Iris pigment epithelial cell (primary cell): ENCODE results near the gene PUM1.
"Not testable (repeated sequence)": the region's sequence is repeated elsewhere in the genome, so short reads cannot be mapped to it uniquely, and the experiment has no call there.

Experiments used
- DNase-seq: peaks from one replicate; pipeline ENCODE4 v3.0.0-alpha.2; 2011; ENCODE audit warnings: low read depth

The PUM1 gene, protein sequence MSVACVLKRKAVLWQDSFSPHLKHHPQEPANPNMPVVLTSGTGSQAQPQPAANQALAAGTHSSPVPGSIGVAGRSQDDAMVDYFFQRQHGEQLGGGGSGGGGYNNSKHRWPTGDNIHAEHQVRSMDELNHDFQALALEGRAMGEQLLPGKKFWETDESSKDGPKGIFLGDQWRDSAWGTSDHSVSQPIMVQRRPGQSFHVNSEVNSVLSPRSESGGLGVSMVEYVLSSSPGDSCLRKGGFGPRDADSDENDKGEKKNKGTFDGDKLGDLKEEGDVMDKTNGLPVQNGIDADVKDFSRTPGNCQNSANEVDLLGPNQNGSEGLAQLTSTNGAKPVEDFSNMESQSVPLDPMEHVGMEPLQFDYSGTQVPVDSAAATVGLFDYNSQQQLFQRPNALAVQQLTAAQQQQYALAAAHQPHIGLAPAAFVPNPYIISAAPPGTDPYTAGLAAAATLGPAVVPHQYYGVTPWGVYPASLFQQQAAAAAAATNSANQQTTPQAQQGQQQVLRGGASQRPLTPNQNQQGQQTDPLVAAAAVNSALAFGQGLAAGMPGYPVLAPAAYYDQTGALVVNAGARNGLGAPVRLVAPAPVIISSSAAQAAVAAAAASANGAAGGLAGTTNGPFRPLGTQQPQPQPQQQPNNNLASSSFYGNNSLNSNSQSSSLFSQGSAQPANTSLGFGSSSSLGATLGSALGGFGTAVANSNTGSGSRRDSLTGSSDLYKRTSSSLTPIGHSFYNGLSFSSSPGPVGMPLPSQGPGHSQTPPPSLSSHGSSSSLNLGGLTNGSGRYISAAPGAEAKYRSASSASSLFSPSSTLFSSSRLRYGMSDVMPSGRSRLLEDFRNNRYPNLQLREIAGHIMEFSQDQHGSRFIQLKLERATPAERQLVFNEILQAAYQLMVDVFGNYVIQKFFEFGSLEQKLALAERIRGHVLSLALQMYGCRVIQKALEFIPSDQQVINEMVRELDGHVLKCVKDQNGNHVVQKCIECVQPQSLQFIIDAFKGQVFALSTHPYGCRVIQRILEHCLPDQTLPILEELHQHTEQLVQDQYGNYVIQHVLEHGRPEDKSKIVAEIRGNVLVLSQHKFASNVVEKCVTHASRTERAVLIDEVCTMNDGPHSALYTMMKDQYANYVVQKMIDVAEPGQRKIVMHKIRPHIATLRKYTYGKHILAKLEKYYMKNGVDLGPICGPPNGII

DNA sequence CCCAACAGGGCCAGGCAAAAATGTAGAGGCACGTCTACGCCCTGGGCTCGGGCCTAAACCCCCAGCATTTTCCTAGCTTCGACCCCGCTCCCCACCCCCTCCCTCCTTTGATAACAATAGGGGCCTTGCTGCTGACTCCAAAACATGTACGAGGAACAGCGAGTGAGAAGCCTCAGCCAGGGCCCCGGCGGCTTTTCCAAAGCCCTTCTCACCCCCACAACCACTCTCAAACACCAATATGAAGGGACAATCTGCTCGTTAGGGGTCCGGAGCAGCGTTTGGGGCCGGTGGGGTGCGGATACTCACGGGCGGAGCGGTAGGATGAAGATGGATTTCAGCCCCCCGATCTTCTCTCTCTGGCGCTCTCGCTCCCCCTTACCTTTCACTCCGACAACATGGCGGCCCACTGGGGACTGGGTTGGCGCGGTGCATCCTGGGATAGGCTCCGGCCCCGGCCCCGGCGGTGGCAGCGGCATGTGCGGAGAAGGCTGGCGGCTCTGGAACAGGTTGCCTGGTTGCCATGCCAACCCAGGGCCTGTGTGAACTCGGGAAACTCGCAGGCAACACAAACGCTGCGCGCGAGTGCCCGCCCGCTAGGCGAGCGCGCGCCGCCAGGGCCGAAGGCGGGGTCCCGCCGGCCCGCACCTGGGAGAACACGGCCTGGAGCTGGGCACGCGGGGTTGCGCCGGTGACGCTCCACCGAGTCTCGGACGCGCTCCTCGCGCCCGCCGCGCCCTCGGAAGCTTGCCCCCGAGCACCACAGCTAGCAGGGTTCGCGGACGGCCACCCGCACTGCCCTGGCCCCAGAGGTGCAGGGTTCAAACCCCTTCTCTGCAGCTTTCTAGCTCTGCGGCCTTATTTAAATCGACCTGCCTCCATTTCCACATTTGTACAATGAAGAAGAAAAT is at the start of gene PUM1:
Gene PUM1, minus strand, starts transcription at position 408 of the 908 bp plus-strand sequence. CDS start 6,151 bp downstream, outside the sequence.
- DNase-seq: peak; percentile 97

DNA sequence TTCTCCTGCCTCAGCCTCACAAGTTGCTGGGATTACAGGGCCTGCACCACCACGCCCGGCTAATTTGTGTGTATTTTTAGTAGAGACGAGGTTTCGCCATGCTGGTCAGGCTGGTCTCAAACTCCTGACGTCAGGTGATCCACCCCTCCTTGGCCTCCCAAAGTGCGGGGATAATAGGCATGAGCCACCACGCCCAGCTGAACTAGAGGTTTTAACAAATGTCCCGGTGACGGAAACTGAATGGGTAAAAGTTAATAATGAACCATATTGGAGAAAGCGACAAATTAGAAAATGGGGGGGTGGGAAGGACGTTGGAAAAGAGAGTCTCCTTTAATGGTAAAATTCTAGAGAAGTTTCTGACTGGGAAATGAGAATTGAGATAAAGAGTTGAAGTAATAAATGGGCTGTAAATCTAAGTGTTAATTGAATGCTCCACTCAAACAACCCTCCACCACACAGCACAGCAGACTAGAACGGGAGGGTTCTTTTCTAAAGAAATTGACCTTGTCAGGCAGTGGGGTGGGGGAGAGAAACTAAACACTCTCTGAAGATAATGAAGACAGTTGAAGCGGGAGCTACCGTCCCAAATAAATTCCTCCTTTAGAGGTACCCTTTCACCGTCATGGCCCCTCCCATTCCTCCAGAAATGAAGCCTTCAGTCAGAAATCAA is 46.9 kb upstream of the PUM1 start:
- no peak for DNase-seq

DNA sequence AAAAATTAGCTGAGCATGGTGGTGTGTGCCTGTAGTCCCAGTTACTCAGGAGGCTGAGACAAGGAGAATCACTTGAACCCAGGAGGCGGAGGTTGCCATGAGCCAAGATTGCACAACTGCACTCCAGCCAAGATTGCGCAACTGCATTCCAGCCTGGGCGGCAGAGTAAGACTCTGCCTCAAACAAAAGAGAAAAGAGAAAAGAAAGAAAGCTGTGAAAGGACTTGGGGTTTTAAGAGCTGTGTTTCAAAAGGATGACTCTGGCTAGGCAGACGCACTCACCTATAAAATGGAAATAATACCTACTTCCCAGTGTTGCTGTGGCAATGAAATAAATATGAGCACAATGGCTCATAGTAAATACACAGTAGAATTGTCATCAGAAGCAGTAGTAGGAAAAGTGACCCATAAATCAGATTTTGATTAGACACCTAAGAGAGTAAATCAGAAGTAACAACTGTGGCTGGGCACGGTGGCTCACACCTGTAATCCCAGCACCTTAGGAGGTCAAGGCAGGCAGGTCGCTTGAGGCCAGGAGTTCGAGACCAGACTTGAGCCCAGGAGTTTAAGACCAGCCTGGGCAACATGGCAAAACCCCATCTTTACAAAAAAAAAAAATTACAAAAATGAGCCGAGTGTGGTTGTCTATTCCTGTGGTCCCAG is 45.9 kb upstream of the PUM1 start:
- DNase-seq: peak; percentile 83

DNA sequence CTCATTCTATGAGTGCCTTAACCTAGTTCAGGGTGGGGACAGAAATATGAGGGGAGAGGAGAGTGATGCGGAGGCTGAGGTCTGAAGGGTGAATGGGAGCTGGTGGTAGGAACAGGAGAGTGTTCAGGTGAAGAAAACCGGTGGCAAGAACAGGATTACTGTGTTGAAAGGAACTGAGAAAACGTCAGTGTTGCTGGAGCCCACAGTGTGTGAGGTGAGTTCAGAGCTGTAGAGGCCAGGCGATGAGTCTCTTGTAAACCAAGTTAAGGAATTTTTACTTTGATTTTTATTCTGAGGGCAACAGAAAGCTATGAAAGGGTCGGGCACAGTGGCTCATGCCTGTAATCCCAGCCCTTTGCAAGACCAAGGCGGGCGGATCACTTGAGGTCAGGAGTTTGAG is 45.3 kb upstream of the PUM1 start:
- DNase-seq: no peak

DNA sequence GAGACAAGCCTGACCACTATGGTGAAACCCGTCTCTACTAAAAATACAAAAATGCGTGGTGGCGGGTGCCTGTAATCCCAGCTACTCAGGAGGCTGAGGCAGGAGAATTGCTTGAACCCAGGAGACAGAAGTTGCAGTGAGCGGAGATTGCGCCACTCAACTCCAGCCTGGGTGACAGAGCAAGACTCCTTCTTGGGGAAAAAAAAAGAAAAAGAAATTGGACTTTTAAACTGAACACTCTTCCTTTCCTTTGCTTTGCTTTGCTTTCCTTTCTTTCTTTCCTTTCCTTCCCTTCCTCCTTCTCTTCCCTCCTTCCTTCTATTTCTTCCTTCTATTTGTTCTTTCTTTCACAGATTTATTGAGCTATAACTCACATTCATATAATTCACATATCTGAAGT is 43.3 kb upstream of the PUM1 start:
- no peak for DNase-seq

DNA sequence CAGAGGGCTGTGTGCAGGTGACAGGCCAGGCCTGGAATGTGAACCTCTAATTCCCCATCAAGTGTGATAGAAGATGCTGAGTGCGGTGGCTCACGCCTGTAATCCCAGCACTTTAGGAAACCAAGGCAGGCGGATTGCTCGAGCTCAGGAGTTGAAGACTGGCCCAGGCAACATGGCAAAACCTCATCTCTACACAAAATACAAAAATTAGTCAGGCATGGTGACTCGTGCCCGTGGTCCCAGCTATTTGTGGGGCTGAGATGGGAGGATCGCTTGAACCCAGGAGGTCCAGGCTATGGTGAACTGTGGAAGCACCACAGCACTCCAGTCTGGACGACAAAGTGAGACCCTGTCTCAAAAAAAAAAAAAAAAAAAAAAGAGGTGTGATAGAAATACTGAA is 40.1 kb upstream of the PUM1 start:
- DNase-seq: no peak

DNA sequence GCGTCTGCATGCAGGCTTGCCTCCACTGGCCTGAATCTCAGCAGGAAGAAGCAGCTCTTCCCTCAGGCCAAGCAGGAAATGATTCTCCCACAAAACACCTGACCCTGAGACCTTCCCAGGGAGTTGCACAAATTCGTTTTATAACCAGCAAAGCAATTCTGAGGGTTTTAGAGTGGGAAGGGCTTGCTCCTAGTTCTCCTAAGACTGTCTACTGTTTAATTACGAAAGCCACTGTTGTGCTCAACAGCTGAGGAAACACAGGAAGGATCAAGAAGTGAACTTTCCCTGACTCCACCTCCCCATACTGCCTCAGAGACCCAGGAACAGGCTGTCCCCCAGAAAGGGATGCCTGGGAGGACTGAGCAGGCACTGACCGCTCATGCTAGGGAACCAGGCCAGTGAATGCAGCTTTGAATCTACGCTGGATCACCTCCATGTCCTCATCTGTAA is 37.0 kb upstream of the PUM1 start:
- DNase-seq: peak; percentile 70

DNA sequence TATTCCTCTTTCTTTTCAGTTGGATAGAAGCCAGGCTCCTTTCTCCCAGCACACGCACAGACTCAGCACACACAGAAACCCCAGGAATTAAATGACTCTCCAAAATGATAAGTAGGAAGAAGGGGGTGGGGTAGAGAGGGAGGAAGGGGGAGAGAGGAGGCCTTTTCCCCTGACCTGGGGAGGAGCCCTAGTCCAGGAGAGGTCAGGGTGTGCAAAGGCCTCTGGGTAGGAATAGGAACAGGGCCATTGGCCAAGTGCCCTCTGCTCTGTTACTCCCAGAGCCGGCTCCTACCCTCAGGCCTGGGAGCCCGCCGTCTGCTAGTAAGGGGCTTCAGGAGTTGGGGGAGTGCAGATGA is 35.6 kb upstream of the PUM1 start:
- peak; percentile 70 for DNase-seq

DNA sequence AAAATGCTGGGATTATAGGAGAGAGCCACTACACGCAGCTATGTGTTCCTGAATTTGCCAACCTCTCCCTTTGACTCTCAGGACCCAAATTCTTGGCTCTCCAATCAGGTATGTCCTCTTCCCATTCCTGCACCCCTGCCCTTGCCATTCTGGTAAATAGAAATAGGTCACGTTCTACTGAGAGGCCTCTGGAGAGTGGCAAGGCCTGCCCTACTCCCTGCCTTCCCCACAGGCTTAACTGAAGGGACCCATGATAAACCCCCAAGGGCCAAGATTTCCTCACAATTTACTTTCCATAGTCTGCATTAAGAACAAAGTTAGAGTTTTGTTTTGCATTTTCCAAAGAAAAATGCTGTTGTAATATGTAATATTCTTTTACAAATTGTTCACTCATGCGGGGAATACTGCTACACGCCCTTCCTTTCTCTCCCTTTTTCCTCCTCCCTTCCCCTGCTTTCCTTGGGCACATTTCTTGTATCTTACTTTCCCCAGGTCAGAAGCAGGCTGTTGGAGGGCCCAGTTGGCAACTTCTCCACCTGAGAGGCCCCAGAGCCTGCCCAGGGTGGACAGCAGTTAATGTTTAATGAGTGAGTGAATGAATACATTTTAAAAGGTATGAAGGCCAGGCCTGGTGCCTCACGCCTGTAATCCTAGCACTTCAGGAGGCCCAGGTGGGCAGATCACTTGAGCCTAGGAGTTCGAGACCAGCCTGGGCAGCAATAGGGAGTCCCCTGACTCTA is 33.9 kb upstream of the PUM1 start:
- DNase-seq: no peak

DNA sequence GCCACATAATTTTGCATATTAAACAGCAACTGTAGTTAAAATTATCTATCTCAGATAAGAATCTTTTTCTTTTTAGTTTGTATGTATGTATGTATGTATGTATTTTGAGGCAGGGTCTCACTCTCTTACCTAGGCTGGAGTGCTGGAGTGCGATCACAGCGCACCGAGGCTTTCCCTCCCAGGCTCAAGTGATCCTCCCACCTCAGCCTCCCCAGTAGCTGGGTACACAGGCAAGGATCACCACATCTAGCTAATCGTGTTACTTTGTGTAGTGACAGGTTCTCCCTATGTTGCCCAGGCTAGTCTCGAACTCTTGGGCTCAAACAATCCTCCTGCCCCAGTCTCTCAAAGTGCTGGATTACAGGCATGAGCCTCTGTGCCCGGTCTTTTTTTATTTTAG is 30.5 kb upstream of the PUM1 start:
- DNase-seq: no peak

DNA sequence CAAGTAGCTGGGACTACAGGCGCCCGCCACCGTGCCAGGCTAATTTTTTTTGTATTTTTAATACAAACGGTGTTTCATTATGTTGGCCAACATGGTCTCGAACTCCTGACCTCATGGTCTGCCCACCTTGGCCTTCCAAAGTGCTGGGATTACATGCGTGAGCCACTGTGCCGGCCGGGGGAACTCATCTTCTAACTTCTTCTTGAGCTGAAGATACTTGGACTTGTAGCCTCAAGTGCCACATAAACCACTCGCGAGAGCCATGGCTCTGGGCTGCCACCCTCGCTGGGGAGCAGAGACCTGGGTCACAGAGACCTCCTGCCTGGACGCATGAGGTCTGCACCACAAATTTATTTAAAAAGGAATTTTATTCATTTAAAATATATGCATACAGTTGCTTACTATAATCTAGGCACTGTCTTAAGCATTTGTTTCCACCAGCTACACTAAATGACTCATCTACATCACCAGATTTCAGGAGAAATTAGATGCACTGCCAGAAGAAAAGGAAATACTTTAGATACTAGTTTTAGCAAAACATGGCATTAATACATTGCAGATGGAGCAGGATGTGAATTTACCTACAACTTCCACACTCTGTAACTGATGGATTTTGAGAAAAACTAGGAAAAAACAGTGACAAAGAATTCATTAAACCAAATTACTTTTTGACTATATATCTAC is 29.9 kb upstream of the PUM1 start:
- DNase-seq: peak; percentile 76

DNA sequence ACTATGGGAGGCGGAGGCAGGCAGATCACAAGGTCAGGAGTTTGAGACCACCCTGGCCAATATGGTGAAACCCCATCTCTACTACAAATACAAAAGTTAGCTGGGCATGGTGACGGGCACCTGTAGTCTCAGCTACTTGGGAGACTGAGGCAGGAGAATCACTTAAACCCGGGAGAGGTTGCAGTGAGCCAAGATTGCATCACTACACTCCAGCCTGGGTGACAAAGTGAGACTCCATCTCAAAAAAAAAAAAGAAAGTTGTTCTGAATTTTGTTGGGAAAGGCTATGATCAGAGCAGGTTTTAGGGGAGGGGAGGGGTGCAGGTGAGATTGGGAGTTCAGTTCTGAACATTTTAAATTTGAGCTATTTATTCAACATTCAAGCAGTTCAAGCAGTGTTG is 22.6 kb upstream of the PUM1 start:
- DNase-seq: not testable (repeated sequence)

DNA sequence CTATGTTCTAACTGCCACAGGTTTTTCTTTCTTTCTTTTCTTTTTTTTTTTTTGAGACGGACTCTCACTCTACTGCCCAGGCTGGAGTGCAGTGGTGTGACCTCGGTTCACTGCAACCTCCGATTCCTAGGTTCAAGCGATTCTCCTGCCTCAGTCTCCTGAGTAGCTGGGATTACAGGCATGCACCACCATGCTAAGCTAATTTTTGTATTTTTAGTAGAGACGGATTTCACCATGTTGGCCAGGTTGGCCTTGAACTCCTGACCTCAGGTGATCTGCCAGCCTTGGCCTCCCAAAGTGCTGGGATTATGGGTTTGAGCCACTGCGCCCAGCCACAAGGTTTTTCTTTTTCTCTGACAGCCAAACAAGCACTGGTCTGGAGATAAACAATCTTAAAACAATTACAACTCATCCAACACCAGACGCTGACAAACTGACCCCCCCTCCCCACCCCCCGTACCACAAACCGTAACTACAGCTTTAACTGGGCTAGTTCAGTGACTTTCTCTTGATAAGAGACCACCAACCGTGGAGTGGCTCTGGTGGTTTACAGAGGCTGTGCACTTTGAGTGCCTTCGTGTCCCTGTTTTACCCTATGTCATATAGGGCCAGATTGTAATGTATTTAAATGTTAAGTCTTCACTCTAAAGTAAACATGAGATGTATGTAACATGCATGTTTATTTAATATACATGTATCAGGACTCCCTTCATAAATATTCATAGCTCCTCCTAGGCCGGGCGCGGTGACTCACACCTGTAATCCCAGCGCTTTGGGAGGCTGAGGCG is 19.5 kb upstream of the PUM1 start:
- DNase-seq: no peak

DNA sequence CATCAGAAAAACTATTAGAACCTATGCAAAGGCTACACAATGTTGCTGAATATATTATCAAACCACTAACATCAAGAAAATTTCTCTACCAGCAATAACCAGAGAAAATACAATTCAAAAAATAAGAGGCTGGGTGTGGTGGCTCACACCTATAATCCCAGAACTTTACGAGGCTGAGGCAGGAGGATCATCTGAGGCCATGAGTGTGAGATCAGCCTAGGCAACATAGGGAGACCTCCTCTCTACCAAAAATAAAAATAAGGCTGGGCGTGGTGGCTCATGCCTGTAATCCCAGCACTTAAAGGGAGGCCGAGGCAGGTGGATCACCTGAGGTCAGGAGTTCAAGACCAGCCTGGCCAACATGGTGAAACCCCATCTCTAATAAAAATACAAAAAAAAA is 16.9 kb upstream of the PUM1 start:
- DNase-seq: no peak

DNA sequence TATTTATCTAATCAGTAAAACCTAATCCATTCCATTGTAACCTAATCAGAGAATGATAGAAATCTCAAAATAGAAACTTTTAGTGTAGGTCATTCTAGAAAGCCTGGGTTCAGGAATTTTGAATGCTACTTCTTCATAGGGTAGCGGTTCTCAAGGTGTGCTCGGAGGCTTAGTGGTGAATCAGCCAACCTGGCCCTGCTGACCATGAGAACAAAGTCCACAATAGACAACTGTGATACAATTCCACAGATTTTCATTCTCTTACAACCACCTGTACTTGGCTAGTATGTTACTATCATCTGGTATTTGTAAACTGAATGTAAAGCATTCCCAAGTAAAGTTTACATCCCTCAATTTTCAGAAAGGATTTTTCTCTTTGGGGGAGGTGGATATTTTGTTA is 7.5 kb upstream of the PUM1 start:
- DNase-seq: no peak

DNA sequence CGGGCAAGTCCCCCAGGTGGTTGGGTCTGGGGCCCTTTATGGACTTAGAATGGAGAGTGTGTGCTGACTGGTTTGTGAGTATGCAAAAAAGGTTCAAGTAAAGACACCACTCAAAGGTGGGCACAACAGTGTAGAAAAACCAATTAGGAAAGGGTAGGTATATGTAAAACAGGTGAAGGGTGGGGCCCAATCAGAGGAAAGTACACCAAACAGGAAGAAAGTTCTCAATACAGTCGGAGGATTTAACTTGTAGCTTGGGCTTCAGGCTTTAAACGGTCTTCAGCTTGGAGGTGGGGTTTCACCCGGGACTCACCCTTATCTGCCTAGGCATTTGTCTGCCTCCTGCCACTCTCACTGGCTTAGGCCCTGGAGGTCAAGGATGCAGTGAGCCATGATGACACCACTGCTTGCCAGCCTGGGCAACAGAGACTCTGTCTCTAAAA is 6.8 kb upstream of the PUM1 start:
- DNase-seq: no peak

DNA sequence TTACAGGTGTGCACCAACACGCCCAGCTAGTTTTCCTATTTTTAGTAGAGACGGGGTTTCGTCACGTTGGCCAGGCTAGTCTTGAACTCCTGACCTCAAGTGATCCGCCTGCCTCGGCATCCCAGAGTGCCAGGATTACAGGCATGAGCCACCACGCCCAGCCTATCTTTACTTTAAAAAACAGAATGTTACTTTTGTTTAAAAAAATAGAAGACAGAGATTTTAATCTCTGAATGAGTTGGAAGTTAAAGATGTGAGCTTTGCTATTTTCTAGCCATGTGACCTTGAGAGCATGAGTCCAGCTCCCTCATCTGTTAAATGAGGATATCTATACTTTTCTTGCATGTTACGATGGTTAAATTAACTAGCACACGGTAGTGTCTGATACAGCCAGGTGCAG is 3.9 kb upstream of the PUM1 start:
- no peak for DNase-seq

DNA sequence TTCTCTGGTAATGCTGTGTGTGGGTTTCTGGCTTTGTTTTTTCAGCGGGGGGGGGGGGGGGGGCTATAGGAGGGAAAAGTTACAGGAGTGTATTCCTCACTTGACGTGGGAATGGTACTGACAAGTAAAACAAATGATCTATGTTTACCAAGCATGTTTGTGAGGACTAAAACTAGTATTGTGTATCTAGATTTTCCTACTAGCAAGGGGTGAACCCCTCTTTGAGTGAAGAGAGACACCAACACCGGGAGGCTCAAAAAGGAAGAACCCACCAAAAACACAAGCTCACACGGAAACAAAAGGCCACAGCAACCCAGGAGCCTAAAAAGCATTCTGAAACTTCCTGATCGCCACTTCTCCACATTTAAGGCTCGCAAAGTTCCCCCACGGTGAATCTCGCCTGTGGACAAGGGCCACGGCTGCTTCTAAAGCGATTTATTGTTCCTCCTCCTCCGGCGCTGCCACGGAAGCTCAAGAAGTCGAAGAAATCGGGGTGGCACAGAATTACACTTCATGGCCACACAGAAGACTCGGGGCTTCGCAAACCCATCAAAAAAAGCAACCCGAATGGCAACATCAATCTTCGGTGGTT is 703 bp downstream of the PUM1 start:
- DNase-seq: peak; percentile 24
